GM10266 (cell line): Measurements from ENCODE around the gene KRT3.

Experiments used
- DNase-seq: peaks from one replicate; pipeline ENCODE4 v3.0.0; 2012; ENCODE audit errors: extremely low spot score
- CTCF ChIP-seq: IDR thresholded peaks from 2 replicates; pipeline ENCODE4 v1.5.1; 2012; ENCODE audit warnings: mild to moderate bottlenecking, low read depth; ENCODE audit not compliant: control insufficient read depth, insufficient read depth; ENCODE audit errors: missing control alignments

The KRT3 gene

GRCh38 chr12:52781399-52782082 is 14.4 kb downstream of the KRT3 start:
- DNase-seq, result no peak
- no peak for TF ChIP-seq CTCF

GRCh38 chr12:52779914-52780313 is 16.0 kb downstream of the KRT3 start:
- no peak for DNase-seq
- TF ChIP-seq CTCF, result no peak

GRCh38 chr12:52778833-52779232 is 17.1 kb downstream of the KRT3 start:
- TF ChIP-seq CTCF, result no peak
- no peak for DNase-seq

GRCh38 chr12:52777566-52777965 is 18.4 kb downstream of the KRT3 start:
- TF ChIP-seq CTCF, result no peak
- DNase-seq, result no peak

- TF ChIP-seq CTCF, result no peak
- no peak for DNase-seq
These were observed 19.0 kb downstream of the KRT3 start, which contains the start of gene KRT76 for GRCh38 chr12:52776913-52777395. Gene KRT76, minus strand, starts transcription at chr12:52777345. Its CDS starts 54 bp downstream, at chr12:52777291.

GRCh38 chr12:52776435-52776834 is 19.5 kb downstream of the KRT3 start:
- DNase-seq, result no peak
- TF ChIP-seq CTCF, result no peak

- no peak for DNase-seq
- no peak for TF ChIP-seq CTCF
These were observed 21.2 kb downstream of the KRT3 start for GRCh38 chr12:52774629-52775250.
